SH-SY5Y (cell line): Measurements from ENCODE around the gene SUPT4H1.

Source experiments
- GATA2 ChIP-seq: IDR thresholded peaks from 2 replicates; pipeline ENCODE4 v1.6.1; 2011; ENCODE audit warnings: mild to moderate bottlenecking, low read depth, low read length
- GATA3 ChIP-seq: IDR thresholded peaks from 2 replicates; pipeline ENCODE4 v1.6.1; 2011; ENCODE audit warnings: low read depth, mild to moderate bottlenecking, low read length, moderate library complexity

SUPT4H1 gene

DNA sequence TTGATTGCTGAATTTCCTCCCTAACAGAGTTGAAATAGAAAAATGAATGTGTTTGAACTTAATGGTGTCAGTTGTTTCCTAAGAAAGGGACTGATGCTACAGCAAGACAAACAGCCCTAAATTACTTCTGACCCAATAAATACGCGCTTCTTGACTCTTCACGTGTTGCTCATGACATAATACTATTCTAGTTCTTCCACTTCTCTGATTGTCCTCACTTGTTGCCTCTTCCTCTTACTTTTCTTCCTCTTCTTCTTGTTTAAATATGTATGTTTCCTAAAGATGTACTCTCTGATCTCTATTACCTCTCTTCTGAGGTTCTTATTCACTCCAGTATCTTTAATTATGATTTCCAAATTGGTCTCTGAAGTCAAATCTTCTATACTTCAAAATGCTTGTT, 32.9 kb upstream of the SUPT4H1 start:
- no peak for TF ChIP-seq GATA3
- TF ChIP-seq GATA2: no peak

DNA sequence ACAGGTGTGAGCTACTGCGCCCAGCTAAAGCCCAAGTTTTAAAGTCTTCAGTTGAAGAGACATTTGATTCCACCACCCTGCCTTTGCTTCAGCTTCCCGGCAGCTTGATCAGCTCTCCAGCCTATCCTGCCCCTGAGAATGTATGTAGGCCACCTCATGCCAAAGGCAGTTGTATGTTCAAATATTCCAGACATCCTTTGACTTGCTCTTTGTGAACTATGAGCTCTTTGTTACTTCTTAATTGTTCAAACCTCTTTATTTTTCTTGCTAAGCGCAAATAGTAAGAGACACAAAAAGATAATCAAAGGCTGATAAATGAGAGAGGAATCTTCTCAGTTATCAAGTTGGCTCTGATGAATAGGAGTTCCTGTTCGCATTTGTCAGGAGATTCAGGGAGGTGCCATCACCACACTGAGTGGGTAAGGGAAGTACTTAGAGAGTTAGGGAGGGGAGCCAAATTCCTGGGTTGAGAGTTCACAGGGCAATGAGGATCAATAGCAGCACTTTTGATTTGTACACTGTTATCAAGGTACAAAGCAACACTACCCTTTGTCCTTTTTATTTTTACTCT, 32.0 kb upstream of the SUPT4H1 start:
- TF ChIP-seq GATA3 (no peak), GATA2 (no peak)

DNA sequence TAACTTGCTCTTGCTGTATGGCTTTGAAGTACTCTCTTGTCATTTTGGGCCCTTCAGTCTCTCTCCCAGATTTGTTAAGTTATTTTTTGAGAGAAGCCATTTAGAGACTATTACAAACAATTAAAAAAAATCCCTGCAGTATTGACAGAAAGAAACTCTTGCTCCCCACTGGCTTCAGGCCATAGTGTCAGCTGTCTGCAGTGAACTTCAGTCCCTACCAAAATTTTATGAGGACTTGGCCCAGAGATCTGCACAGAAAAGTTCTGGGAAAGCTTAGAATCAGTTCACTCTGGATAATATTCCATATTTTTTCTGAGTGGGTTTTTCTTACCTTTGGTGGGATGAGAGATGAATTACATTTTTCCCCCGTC, 30.9 kb upstream of the SUPT4H1 start:
- no peak for TF ChIP-seq GATA2
- no peak for TF ChIP-seq GATA3

GRCh38 chr17:58382108-58382871, 30.3 kb upstream of the SUPT4H1 start:
- no peak for TF ChIP-seq GATA2
- TF ChIP-seq GATA3: no peak

- TF ChIP-seq GATA3 (no peak), GATA2 (no peak)
Measured at GRCh38 chr17:58381124-58382035, 29.4 kb upstream of the SUPT4H1 start.

DNA sequence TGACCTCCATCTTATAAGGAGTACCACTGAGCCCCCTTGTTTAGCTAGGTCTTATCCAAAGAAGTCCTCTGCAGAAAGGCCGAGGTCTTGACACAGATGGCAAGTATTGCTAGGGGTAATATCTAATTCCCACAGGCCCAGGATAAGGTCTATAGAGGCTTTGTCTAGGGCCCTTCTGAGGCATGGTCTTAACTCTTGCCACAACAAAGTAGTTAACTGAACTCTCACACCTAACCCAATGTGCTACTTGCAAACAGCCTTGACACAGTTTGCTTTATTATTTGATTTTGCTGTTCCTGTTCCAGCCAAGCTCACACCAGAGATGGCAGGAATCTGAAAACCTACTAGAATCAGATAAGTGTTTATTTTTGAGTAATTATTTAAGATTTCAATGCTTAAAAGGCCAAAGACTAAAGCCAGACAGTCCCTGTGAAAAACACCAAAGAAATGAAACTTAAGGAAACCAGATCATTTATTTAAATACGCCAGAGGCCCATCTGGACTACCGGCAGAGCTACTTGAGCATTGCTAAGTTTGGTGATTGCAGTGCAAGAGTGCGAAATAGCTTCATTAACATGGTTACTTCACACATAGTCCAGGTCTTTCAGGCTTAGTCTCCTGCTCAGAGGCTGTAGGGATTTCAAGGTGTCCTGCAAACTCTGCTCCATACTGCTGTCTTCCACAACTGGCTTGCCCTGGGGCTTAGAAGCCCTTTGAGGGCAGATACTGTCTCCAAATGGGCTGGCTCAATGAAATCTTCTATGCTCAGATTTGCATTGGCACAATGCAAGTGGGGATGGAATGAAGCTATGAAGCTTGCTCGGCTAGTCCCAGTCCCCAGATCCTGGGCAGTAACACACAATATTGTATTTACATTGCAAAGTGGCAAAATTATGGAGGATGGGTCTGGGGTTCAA, 28.5 kb upstream of the SUPT4H1 start:
- TF ChIP-seq GATA3: no peak
- TF ChIP-seq GATA2: no peak

- TF ChIP-seq GATA2 (no peak), GATA3 (no peak)
Measured at GRCh38 chr17:58379511-58379824, 27.5 kb upstream of the SUPT4H1 start.

DNA sequence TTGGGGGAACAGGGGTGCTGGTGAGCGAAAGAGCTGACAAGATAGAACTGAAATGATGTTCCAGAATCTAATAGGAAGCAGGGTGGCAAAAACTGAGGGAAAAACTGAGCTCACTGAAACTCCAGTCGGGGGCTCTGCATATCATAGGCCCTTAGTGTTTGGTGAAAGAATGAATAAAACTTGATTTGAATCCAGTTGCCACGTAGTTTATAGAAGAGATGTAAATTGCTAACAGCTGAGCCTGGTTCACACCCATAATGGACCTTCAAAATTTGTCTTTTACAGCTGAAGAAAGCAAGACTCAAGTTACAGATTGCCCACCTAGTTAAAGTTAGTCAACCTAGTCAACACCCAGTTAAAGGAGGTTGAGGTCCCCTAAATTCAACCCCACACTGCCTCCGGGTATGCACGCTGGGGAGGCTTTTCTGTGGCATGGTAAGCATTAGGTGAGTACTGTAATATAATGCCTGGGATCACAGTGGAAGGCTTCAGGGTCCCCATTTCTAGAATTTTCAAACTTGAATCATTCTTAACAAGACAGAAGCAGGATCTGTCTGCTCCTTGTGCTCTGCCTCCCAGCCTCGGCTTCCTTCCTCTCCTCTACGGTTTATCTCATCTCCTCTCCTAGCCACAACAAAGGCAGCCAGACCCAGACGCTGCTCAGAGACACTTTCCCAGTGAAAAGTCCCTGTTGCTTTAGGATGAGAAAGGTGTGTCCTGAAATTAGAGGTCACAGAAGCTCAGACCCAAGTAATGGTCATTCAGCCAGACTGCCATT, 26.9 kb upstream of the SUPT4H1 start:
- no peak for TF ChIP-seq GATA3
- no peak for TF ChIP-seq GATA2

DNA sequence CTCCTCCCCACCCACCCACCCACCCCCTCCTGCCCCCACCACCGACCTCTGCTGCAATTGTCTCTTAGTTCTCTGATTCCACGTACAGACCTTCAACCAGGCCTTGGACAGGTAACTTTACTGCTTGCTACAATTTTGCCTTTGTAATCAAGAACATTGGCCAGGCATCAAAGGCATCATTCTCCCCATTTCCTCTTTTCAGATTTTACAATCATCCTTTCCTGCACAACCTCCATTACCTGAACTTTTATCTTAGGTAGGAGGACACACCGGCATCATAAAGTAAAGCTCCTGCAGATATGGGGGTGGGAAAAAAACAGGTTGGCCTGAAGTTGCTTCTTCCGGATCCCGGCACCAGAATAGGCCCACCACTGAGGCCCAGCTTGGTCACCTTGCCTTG, 25.7 kb upstream of the SUPT4H1 start:
- TF ChIP-seq GATA2 (no peak), GATA3 (no peak)

GRCh38 chr17:58377093-58377601, 25.1 kb upstream of the SUPT4H1 start:
- TF ChIP-seq GATA2 (no peak), GATA3 (no peak)

DNA sequence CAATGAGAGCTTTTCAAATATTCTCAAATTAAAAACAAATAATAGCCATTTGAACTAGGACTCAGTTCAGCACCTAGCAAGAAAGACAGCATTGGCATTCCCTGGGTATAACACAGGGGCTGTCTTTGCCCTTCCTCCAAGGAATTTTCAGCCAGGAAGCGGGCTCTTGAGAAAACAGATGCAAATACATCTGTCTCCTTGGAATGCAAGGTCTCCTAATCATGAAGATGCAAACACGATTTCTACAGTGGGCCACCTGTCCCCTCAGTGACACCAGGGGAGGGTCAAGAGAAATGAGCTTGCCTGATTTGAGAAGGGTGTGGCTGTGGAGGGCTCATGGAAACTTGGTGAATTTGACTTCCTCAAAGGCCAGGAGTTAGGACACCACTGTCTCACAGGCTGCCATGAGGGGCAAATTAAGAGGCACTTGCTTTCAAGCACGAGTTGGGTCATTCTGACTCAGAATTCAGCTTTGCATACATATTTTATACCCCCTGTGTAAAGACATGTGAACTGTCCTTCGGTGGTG, 24.5 kb upstream of the SUPT4H1 start:
- TF ChIP-seq GATA2 (no peak), GATA3 (no peak)

DNA sequence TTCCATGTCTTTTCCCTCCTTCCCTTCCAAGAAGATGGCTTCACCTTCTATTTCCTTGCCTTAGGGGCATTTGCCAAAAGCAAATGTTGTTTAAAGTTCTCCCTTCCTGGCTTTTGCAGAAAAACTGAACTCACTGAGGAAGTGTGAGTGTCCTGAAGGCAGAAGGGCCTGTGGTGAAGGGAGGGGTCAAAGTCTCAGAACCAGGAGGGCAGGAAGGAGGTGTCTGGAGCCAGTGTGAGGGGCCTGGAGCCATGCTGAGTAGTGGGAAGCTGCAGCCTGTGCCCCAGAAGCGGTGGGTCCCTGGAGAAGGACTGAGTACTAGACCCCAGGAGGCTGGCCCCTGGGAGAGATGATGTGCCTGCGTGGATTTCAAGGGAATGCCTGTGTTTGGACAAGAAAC, 23.8 kb upstream of the SUPT4H1 start:
- TF ChIP-seq GATA3 (no peak), GATA2 (no peak)

- TF ChIP-seq GATA3 (no peak), GATA2 (no peak)
Measured at GRCh38 chr17:58375256-58375655, 23.3 kb upstream of the SUPT4H1 start.
